ENCODE results near the gene GPD1L. TPM values are rescaled to one million over a fixed set of nuclear protein-coding genes. Genes with fewer than 3 reads are reported as not detected.

GPD1L gene
- total and polyA plus RNA-seq, 10 of the 15 experiments (the other 5 are each of a cell fraction or from before 2014, with no cell fraction given): 0.77 to 4.8 (median 3.9) TPM

- no peak for TF ChIP-seq FOXM1 (IDR thresholded peaks at IDR 0.05; ENCODE audit: low read depth, low read length)
- no peak for TF ChIP-seq CBX5 (IDR thresholded peaks at IDR 0.05; ENCODE audit: low read depth)
Measured at GRCh38 chr3:32086464-32086863, 20.0 kb upstream of the GPD1L start (continued).

GRCh38 chr3:32089476-32089875, 16.9 kb upstream of the GPD1L start:
- no peak overlapping the region for H3K27ac ChIP-seq (ENCODE audit: control insufficient read depth, insufficient read depth)
- H3K36me3 ChIP-seq (ENCODE audit: control insufficient read depth in 2 of 2, insufficient read depth in 2 of 2, low read length in 1 of 2): no peaks in the 10 kb centered on the region
- ChIA-PET CTCF (no interaction called here), RAD21 (ENCODE audit: unreplicated experiment) (no interaction called here), POLR2A (no interaction called here), SMC1A (ENCODE audit: uncharacterized antibody, unreplicated experiment) (no interaction called here)
- H3K9ac ChIP-seq (ENCODE audit: control insufficient read depth, insufficient read depth, low read length): no peak overlapping the region
- no peak overlapping the region for H2AFZ ChIP-seq (ENCODE audit: control insufficient read depth, low read depth, low read length)
- no peaks in the 10 kb centered on the region for H3K4me1 ChIP-seq (ENCODE audit: control insufficient read depth, insufficient read depth, low read length)
- in situ Hi-C loops (cut with MboI) (no loop called here), intact Hi-C loops (cut with micrococcal nuclease; ENCODE audit: unreplicated experiment) (no loop called here)
- H3K9me3 ChIP-seq (replicated peaks; ENCODE audit: control insufficient read depth, insufficient read depth, low read length): no peaks in the 10 kb centered on the region
- H3K4me3 ChIP-seq: no peak overlapping the region
- no peaks in the 10 kb centered on the region for H3K79me2 ChIP-seq (ENCODE audit: control insufficient read depth, insufficient read depth, low read length)
- WGBS (ENCODE audit: insufficient coverage, insufficient replicate concordance, low lambda C conversion rate, missing lambda C conversion rate): 78% methylated on average over 6 of the region's 6 CpGs
- no peaks in the 10 kb centered on the region for H4K20me1 ChIP-seq (ENCODE audit: control insufficient read depth, insufficient read depth)
- no peak overlapping the region for H3K4me2 ChIP-seq (ENCODE audit: control insufficient read depth, insufficient read depth)
- TF ChIP-seq E2F8 (IDR thresholded peaks at IDR 0.05; ENCODE audit: low read depth, partially characterized antibody): no peak
- TF ChIP-seq YY1 (IDR thresholded peaks at IDR 0.05; ENCODE audit: low read depth, low read length): no peak
- no peak for TF ChIP-seq MYB (IDR thresholded peaks at IDR 0.05; ENCODE audit: borderline replicate concordance, low read depth, low read length)
- TF ChIP-seq MLLT1 (IDR thresholded peaks at IDR 0.05): no peak
- no peak for TF ChIP-seq KLF5 (IDR thresholded peaks at IDR 0.05; ENCODE audit: partially characterized antibody)
- TF ChIP-seq LARP7 (IDR thresholded peaks at IDR 0.05): no peak
- no peak for TF ChIP-seq PAX8 (IDR thresholded peaks at IDR 0.05)
- no peak for TF ChIP-seq ELK1 (IDR thresholded peaks at IDR 0.05; ENCODE audit: low read depth, low read length)
- TF ChIP-seq ATF7 (IDR thresholded peaks at IDR 0.05; ENCODE audit: low read depth): no peak
- TF ChIP-seq MEF2B (IDR thresholded peaks at IDR 0.05; ENCODE audit: partially characterized antibody, poor library complexity, severe bottlenecking): no peak
- no peak for TF ChIP-seq POLR2AphosphoS5 (IDR thresholded peaks at IDR 0.05; ENCODE audit: low read length)
- no peak for TF ChIP-seq E4F1 (IDR thresholded peaks at IDR 0.05; ENCODE audit: borderline replicate concordance, partially characterized antibody)
- no peak for TF ChIP-seq YBX1 (IDR thresholded peaks at IDR 0.05)
- DNase-seq (ENCODE audit: low read depth, low spot score) (no peak), ATAC-seq (no peak), FAIRE-seq (no peak)
- no peaks in the 10 kb centered on the region; a peak in 1 of 4 replicates for H3K27me3 ChIP-seq (replicated peaks in 1 of 2; ENCODE audit: control insufficient read depth in 2 of 2, insufficient read depth in 2 of 2, low read length in 1 of 2)
- no TSS peak for BruUV-seq (replicated peaks)

Data from GM12878 (cell line).